Stimulated activated CD8-positive, alpha-beta memory T cell treated with anti-CD3 and anti-CD28 coated beads, Interleukin-12 subunit alpha, Interleukin-12 subunit beta, amount 100 ng/mL, for 24 hours (primary cell): ENCODE results near the gene CTNNB1.

Experiments used
- DNase-seq: peaks from one replicate; pipeline ENCODE4 v3.0.0-alpha.2; 2020; ENCODE audit errors: extremely low read depth

Gene CTNNB1

DNA sequence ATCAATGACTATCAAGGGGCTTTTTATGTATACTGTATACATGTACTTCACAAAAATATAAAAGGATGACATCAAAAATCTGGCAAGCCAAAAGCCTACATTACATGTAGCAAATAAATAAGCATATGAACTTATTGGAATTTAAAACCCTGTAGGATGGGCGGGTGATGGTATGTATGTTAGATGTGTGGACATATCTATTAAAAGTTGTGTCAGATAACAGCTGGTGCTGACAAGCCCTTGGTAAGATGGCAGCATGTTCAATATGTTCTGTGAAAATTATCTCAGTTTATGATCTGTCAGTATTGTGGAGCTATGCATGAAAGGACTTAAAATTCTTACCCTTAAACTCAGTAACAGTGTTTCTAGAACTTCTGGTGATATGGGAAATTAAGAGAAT is 20.1 kb downstream of the CTNNB1 start:
- no peak for DNase-seq

- DNase-seq = no peak
Observed at GRCh38 chr3:41220906-41221677, 21.8 kb downstream of the CTNNB1 start.

DNA sequence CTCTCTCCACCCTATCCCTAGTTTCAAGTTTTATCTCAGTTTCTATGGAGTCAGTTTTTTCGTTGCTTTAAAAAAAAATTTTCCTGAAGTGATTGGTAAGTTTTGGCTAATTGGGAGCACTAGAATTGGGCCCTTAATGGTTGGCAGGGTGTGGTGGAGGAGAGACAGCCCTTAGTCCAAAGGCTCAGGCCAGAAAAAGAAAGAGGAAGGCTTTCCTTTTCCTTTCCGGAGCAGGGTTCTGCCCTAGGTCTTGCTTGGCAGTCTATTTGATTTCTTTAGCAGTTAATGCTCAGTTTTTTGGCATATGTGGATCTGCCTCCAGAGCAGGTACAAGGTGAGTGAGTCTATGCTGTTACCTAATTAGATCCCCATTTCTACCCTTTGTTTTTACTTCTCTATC is 22.7 kb downstream of the CTNNB1 start:
- DNase-seq = no peak

- no peak for DNase-seq
Observed at GRCh38 chr3:41222501-41222900, 23.2 kb downstream of the CTNNB1 start.

GRCh38 chr3:41223078-41223477 is 23.8 kb downstream of the CTNNB1 start:
- no peak for DNase-seq

GRCh38 chr3:41223691-41224090 is 24.4 kb downstream of the CTNNB1 start:
- no peak for DNase-seq

- DNase-seq = no peak
Observed at GRCh38 chr3:41224120-41224806, 25.0 kb downstream of the CTNNB1 start.

DNA sequence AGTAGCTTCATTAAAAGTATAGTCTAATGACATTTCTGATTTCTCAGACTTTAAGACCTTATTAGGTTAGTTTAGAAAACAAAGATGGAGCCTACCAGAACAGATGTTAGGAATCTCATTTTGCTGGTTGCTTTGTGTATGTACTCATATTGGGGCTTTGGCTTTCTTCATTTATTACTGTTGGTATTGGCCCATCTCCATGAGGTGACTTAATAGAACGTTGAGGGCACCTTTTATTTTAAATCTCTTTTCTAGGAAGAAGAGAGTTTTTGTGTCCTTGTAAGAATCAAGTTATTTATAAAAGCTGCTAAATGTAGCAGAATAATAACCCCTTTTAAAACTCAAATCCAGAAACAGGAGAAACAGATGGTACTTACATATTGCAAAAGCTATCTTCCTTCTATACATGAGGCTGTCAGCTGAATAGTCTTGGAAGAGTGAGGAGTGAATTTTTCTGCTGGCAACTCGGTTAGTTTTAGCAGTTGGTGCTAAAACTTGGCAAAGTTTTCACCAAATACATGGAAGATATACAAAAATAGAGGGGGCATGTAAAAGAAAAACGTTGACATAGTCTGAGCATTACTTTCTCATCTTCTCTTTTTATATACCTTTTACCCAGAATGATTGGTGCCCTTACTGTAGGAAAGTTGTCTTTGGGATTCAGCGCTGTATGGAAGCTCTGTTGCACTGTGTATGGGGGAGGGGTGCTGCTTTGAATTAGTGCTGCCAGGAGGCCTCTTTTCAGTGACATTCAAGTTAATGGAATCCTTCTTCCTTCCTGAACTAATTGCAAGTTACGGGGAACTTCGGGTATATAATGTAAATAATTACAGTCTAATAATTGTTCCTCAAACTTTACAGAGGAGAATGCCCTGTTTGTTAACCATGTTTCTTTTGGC is 35.8 kb downstream of the CTNNB1 start:
- DNase-seq = no peak

GRCh38 chr3:41236228-41236627 is 36.9 kb downstream of the CTNNB1 start:
- DNase-seq = no peak

DNA sequence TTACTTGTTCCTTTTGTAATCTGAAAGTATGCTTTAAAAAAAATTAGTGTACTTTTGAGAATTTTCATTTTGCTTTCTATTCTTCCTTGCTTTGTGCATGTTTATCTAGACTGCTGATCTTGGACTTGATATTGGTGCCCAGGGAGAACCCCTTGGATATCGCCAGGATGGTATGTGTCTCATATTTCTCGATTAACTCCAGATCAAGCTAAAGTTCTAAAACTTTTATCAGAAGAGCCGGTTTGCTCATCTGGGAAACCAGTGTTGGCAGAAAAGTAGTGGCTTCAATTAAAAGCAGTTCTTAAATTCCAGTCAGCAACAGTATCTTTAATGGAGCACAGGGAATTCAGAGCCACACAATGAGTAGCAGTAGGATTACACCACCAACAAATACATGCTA is 38.6 kb downstream of the CTNNB1 start:
- no peak for DNase-seq

- no peak for DNase-seq
Observed at GRCh38 chr3:41239587-41239986, 40.3 kb downstream of the CTNNB1 start.

GRCh38 chr3:41241161-41241560 is 41.9 kb downstream of the CTNNB1 start:
- DNase-seq = no peak

GRCh38 chr3:41241800-41242571 is 42.7 kb downstream of the CTNNB1 start:
- no peak for DNase-seq

DNA sequence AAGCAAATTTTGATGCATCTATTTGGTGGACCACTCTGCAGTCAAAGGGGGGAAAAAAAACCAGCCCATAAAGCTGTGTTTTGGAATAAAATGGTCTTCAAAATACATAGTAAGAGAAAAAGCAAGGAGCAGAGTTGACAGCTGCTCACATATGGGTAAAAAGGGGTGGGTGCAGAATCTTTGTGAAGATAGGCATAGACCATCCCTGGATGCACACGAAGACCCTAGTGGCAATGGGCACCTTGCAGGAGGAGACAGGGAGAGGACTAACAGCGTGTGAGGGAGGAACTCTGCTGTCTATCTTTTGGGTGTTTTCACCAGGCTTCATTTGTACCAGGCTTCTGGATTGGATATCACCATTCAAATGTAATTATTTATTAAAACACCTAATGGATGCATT is 43.9 kb downstream of the CTNNB1 start:
- DNase-seq = no peak

DNA sequence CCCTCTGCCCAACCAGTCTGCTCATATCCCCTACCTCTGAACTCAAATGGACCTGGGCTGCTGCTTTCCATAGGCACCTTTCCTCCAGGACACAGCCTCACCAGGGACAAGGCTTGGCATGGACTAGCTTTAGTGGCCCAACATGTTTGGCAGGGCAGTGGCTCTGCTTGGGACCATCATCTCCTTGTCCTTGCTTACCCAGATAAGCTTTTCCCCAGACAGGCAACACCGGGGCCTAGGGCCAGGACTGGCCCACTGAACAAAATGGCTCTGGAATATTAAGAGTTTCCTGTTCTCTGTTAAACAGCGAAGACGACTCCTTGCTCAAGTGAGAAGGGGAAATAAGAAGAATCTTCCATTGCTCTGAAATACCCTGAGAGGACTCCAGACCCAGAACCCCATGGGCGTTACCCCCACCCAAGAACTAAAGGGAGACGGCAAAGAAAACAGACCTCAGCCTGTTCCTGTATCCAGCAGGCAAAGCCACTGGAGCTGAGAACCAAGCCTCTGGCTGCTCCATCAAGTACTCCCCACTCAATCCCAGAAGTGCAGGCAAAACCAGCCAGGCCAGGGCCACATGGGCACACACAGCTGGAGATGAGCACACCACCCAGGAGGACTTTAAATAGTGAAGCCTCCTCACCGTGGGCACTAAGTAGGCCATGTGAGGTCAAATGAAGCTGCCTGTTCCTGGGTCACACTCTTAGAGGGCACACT is 45.5 kb downstream of the CTNNB1 start:
- DNase-seq = no peak

DNA sequence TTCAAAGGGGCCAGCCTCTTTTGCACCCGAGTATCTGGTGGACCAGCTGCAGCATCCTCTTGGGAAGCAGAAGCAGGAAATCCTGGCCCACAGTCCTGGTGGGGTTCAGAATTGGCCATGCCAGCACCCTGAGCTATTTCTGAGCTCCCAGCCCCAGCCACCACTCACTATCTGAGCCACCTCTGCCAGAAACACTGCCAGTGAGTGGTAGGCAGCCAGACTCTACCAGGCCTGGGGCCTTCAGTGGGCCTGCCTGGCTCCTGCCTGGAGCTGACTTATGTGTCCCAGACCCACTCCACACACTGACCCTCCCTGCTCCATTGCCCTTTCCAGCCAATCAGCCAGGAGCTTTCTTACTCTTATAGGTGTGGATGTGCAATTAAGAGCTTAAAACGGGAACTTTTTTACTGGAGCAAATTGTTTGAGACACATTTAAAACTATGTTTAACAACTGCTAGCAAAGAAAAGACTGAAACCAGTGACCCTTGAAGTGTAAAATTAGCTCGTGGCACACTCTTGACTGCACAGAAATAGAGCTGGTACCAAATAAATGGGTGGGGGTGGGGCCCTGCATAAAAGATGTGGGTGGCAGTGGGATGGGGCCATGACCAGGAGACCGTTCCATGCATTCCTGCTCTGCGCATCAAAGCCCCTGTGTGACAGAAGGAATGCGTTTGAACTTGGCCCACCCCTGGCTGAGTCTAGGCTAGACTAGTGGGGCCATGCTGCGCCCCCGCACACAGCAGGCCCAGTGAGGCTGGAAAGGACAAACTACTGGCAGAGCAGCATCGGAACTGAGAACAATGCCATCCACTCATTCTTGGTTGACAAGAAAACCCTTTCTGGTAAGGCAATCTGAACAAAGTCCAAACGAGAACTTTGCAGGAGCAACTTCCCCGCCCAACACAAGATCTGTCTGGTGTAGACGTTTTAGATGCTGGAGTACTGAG is 48.0 kb downstream of the CTNNB1 start:
- no peak for DNase-seq

- DNase-seq = no peak
Observed at GRCh38 chr3:41248525-41248924, 49.2 kb downstream of the CTNNB1 start.

GRCh38 chr3:41249318-41249717 is 50.0 kb downstream of the CTNNB1 start:
- DNase-seq = no peak

DNA sequence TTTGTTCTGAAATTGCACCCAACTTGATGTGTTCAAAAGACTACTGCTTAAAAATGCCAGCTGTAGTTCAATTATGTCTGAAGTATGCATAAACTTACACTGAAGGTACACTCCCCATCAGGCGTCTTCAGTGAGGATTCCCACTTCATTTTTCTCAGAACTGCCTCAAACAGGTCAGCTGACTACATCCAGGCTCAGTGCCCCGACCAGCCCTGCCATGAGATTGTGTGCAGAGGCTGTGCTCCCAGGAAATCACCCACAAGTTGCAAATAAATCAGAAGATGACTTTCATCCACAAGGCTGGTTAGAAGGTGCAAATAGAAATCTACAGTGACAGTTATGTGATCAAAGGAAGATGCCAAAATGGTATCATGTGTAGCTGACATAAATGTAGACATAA is 51.5 kb downstream of the CTNNB1 start:
- DNase-seq = no peak

- no peak for DNase-seq
Observed at GRCh38 chr3:41251593-41251992, 52.3 kb downstream of the CTNNB1 start.
